ENCODE data around the gene ECE2. TPM values are rescaled to one million over a fixed set of nuclear protein-coding genes. Genes with fewer than 3 reads are reported as not detected.
A peak's percentile ranks its signal among the peaks of the same experiment; 100 is the strongest.

The ECE2 gene
- total and polyA plus RNA-seq, 2 experiments from 2014 or later = not detected

- Histone ChIP-seq H3K4me1 (ENCODE audit: insufficient read depth) (no peaks in the 10 kb centered on the region), H3K9me3 (ENCODE audit: low read depth) (no peaks in the 10 kb centered on the region), H3K79me2 (no peaks in the 10 kb centered on the region), H4K20me1 (ENCODE audit: insufficient read depth, poor library complexity, severe bottlenecking) (no peaks in the 10 kb centered on the region), H3K4me3 (no peak overlapping the region), H3K9me2 (replicated peaks; ENCODE audit: insufficient read depth) (no peaks in the 10 kb centered on the region), H3K27me3 (no peaks in the 10 kb centered on the region), H2AFZ (no peak overlapping the region), H3K36me3 (replicated peaks; ENCODE audit: insufficient read depth, low read depth) (no peaks in the 10 kb centered on the region), H3K27ac (no peak overlapping the region), H3K4me2 (no peak overlapping the region)
- TF ChIP-seq EZH2phosphoT487 (IDR thresholded peaks at IDR 0.05; ENCODE audit: low read depth, severe bottlenecking, unreplicated experiment) = no peak
- no peak for TF ChIP-seq EZH2 (IDR thresholded peaks at IDR 0.05; ENCODE audit: borderline replicate concordance)
- TF ChIP-seq CTCF (IDR thresholded peaks at IDR 0.05; ENCODE audit: poor library complexity) = no peak
- WGBS (ENCODE audit: low lambda C conversion rate, missing lambda C conversion rate) = 79% methylated on average over 15 of the region's 17 CpGs
- no peak for DNase-seq (ENCODE audit: low spot score)
Observed at GRCh38 chr3:184241141-184241446, 34.7 kb upstream of the ECE2 start.

GRCh38 chr3:184241447-184242296 is 34.1 kb upstream of the ECE2 start:
- H3K4me1 ChIP-seq (ENCODE audit: insufficient read depth) = no peaks in the 10 kb centered on the region
- no peak overlapping the region for H3K4me3 ChIP-seq
- no peaks in the 10 kb centered on the region for H4K20me1 ChIP-seq (ENCODE audit: insufficient read depth, poor library complexity, severe bottlenecking)
- H3K36me3 ChIP-seq (replicated peaks; ENCODE audit: insufficient read depth, low read depth) = no peaks in the 10 kb centered on the region
- H3K27me3 ChIP-seq = no peaks in the 10 kb centered on the region
- peaks cover 2% of the 10 kb centered on the region for H3K79me2 ChIP-seq
- H3K9me3 ChIP-seq (ENCODE audit: low read depth) = no peaks in the 10 kb centered on the region
- no peak for TF ChIP-seq EZH2 (IDR thresholded peaks at IDR 0.05; ENCODE audit: borderline replicate concordance)
- TF ChIP-seq EZH2phosphoT487 (IDR thresholded peaks at IDR 0.05; ENCODE audit: low read depth, severe bottlenecking, unreplicated experiment) = no peak
- TF ChIP-seq CTCF (IDR thresholded peaks at IDR 0.05; ENCODE audit: poor library complexity) = peak; percentile 32
- H3K9me2 ChIP-seq (replicated peaks; ENCODE audit: insufficient read depth) = no peaks in the 10 kb centered on the region
- no peak overlapping the region for H3K27ac ChIP-seq
- peak; percentile 63 for DNase-seq (ENCODE audit: low spot score)
- no peak overlapping the region for H2AFZ ChIP-seq
- WGBS (ENCODE audit: low lambda C conversion rate, missing lambda C conversion rate) = 68% methylated on average over 41 of the region's 46 CpGs
- H3K4me2 ChIP-seq = peak overlapping the region; percentile 41

- no peaks in the 10 kb centered on the region for H3K9me2 ChIP-seq (replicated peaks; ENCODE audit: insufficient read depth)
- DNase-seq (ENCODE audit: low spot score) = no peak
- no peak overlapping the region for H2AFZ ChIP-seq
- no peaks in the 10 kb centered on the region for H3K27me3 ChIP-seq
- TF ChIP-seq CTCF (IDR thresholded peaks at IDR 0.05; ENCODE audit: poor library complexity) = no peak
- TF ChIP-seq EZH2 (IDR thresholded peaks at IDR 0.05; ENCODE audit: borderline replicate concordance) = no peak
- no peak for TF ChIP-seq EZH2phosphoT487 (IDR thresholded peaks at IDR 0.05; ENCODE audit: low read depth, severe bottlenecking, unreplicated experiment)
- no peak overlapping the region for H3K4me2 ChIP-seq
- H3K4me1 ChIP-seq (ENCODE audit: insufficient read depth) = no peaks in the 10 kb centered on the region
- H4K20me1 ChIP-seq (ENCODE audit: insufficient read depth, poor library complexity, severe bottlenecking) = no peaks in the 10 kb centered on the region
- H3K79me2 ChIP-seq = peaks cover 7% of the 10 kb centered on the region
- 86% methylated on average over 5 of the region's 5 CpGs for WGBS (ENCODE audit: low lambda C conversion rate, missing lambda C conversion rate)
- H3K27ac ChIP-seq = no peak overlapping the region
- H3K4me3 ChIP-seq = no peak overlapping the region
- no peaks in the 10 kb centered on the region for H3K36me3 ChIP-seq (replicated peaks; ENCODE audit: insufficient read depth, low read depth)
- no peaks in the 10 kb centered on the region for H3K9me3 ChIP-seq (ENCODE audit: low read depth)
Observed at GRCh38 chr3:184242297-184242685, 33.5 kb upstream of the ECE2 start.

Data from hepatocyte (in vitro differentiated cells).